Sigmoid colon (tissue), 4 donors: Measurements from ENCODE around the gene ARFIP1.

Experiments used
- POLR2A ChIP-seq, 2 donors: fragments of 450-650 bp; IDR thresholded peaks; one replicate each; pipeline ENCODE4 v1.6.1; 2016; ENCODE audit warnings: antibody characterized with exemption in 2 of 2, mild to moderate bottlenecking in 2 of 2, moderate library complexity in 2 of 2
- POLR2AphosphoS5 ChIP-seq, 4 donors: sonication (generic); formaldehyde crosslinking; IDR thresholded peaks; one replicate each; pipeline ENCODE4 v1.6.1; 2017; ENCODE audit warnings: antibody characterized with exemption in 4 of 4
- TF ChIP-seq, protein P1 (sequence below), 4 experiments: fragments of 450-650 bp in 3 of 4; fragments of 200-600 bp in 1 of 4; IDR thresholded peaks; one replicate each; pipeline ENCODE4 v1.5.1; 2016 to 2019; ENCODE audit warnings: antibody characterized with exemption in 4 of 4, mild to moderate bottlenecking in 3 of 4, moderate library complexity in 2 of 4

GRCh38 chr4:152894673-152895072 is 114.9 kb downstream of the ARFIP1 start:
- TF ChIP-seq, protein P1, sequence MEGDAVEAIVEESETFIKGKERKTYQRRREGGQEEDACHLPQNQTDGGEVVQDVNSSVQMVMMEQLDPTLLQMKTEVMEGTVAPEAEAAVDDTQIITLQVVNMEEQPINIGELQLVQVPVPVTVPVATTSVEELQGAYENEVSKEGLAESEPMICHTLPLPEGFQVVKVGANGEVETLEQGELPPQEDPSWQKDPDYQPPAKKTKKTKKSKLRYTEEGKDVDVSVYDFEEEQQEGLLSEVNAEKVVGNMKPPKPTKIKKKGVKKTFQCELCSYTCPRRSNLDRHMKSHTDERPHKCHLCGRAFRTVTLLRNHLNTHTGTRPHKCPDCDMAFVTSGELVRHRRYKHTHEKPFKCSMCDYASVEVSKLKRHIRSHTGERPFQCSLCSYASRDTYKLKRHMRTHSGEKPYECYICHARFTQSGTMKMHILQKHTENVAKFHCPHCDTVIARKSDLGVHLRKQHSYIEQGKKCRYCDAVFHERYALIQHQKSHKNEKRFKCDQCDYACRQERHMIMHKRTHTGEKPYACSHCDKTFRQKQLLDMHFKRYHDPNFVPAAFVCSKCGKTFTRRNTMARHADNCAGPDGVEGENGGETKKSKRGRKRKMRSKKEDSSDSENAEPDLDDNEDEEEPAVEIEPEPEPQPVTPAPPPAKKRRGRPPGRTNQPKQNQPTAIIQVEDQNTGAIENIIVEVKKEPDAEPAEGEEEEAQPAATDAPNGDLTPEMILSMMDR (IDR thresholded peaks at IDR 0.05) = no peak
- no peak for TF ChIP-seq POLR2A (IDR thresholded peaks at IDR 0.05)
- TF ChIP-seq POLR2AphosphoS5 (IDR thresholded peaks at IDR 0.05) = no peak
